GM12878 (cell line): ENCODE measurements around the gene ARL6IP5.

Experiments used
- BCL11A ChIP-seq: IDR thresholded peaks from 2 replicates; pipeline ENCODE4 v1.6.1; 2011; ENCODE audit warnings: low read depth, low read length
- ELK1 ChIP-seq: IDR thresholded peaks from 2 replicates; pipeline ENCODE4 v1.6.1; 2012; ENCODE audit warnings: low read depth, low read length, improper control_type of control experiment
- ESRRA ChIP-seq: IDR thresholded peaks from 2 replicates; pipeline ENCODE4 v1.6.1; 2012; ENCODE audit warnings: mild to moderate bottlenecking, low read length, improper control_type of control experiment
- EZH2 ChIP-seq: IDR thresholded peaks from 2 replicates; pipeline ENCODE4 v1.6.1; 2012; ENCODE audit warnings: low read depth, mild to moderate bottlenecking, control low read depth, inconsistent platforms, low read length, borderline replicate concordance; ENCODE audit not compliant: control insufficient read depth
- HDAC2 ChIP-seq: fragments of 200-600 bp; sonication (generic); IDR thresholded peaks from 2 replicates; pipeline ENCODE4 v1.6.1; 2017
- JUND ChIP-seq: IDR thresholded peaks from 2 replicates; pipeline ENCODE4 v1.6.1; 2012; ENCODE audit warnings: low read depth, mild to moderate bottlenecking, low read length, improper control_type of control experiment, moderate library complexity
- MAX ChIP-seq: IDR thresholded peaks from 2 replicates; pipeline ENCODE4 v1.6.1; 2012; ENCODE audit warnings: low read depth, low read length, improper control_type of control experiment
- NFYB ChIP-seq: IDR thresholded peaks from 2 replicates; pipeline ENCODE4 v1.6.1; 2011; ENCODE audit warnings: low read depth, mild to moderate bottlenecking, low read length, improper control_type of control experiment, moderate library complexity; ENCODE audit not compliant: insufficient read depth
- PBX3 ChIP-seq: IDR thresholded peaks from 2 replicates; pipeline ENCODE4 v1.6.1; 2011; ENCODE audit warnings: mild to moderate bottlenecking, low read depth, low read length, moderate library complexity; ENCODE audit not compliant: insufficient replicate concordance
- POLR2A ChIP-seq: IDR thresholded peaks from 2 replicates; pipeline ENCODE4 v1.6.1; 2011; ENCODE audit warnings: low read depth, mild to moderate bottlenecking, low read length
- ZBTB4 ChIP-seq: fragments of 450-650 bp; formaldehyde crosslinking; IDR thresholded peaks from 2 replicates; pipeline ENCODE4 v1.4.0; 2022; ENCODE audit warnings: mild to moderate bottlenecking, moderate library complexity
- ZZZ3 ChIP-seq: IDR thresholded peaks from 2 replicates; pipeline ENCODE4 v1.6.1; 2011; ENCODE audit warnings: low read depth; ENCODE audit not compliant: control insufficient read depth, insufficient read length
- TF ChIP-seq, protein P1 (sequence below), 3 experiments: IDR thresholded peaks in 2 of 3; conservative IDR thresholded peaks in 1 of 3; 2 replicates each; pipeline ENCODE4 v1.5.1; 2011; ENCODE audit warnings: low read depth in 3 of 3, low read length in 3 of 3, mild to moderate bottlenecking in 3 of 3, control low read depth in 2 of 3, moderate library complexity in 2 of 3, inconsistent platforms in 1 of 3, mixed read lengths in 1 of 3; ENCODE audit not compliant: control insufficient read depth in 2 of 3, insufficient read depth in 1 of 3; ENCODE audit errors: extremely low read depth in 1 of 3

- no peak for TF ChIP-seq PBX3
- TF ChIP-seq, protein P1, sequence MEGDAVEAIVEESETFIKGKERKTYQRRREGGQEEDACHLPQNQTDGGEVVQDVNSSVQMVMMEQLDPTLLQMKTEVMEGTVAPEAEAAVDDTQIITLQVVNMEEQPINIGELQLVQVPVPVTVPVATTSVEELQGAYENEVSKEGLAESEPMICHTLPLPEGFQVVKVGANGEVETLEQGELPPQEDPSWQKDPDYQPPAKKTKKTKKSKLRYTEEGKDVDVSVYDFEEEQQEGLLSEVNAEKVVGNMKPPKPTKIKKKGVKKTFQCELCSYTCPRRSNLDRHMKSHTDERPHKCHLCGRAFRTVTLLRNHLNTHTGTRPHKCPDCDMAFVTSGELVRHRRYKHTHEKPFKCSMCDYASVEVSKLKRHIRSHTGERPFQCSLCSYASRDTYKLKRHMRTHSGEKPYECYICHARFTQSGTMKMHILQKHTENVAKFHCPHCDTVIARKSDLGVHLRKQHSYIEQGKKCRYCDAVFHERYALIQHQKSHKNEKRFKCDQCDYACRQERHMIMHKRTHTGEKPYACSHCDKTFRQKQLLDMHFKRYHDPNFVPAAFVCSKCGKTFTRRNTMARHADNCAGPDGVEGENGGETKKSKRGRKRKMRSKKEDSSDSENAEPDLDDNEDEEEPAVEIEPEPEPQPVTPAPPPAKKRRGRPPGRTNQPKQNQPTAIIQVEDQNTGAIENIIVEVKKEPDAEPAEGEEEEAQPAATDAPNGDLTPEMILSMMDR (IDR thresholded peaks at IDR 0.05 in 2 of 3, conservative IDR thresholded peaks at IDR 0.05 in 1 of 3; ENCODE audit: control insufficient read depth in 2 of 3, extremely low read depth in 1 of 3, insufficient read depth in 1 of 3, low read depth in 3 of 3, low read length in 3 of 3), result peak; percentile 91 to 98 (median 95); a peak in 5 of 6 replicates
- TF ChIP-seq ELK1, result no peak
- no peak for TF ChIP-seq HDAC2
- no peak for TF ChIP-seq JUND
- TF ChIP-seq NFYB, result no peak
- TF ChIP-seq ZZZ3, result no peak
- no peak for TF ChIP-seq ZBTB4 (CRISPR knock-in tag)
- no peak for TF ChIP-seq EZH2
- TF ChIP-seq MAX, result no peak
- no peak for TF ChIP-seq BCL11A
- TF ChIP-seq ESRRA, result no peak
- TF ChIP-seq POLR2A, result no peak
Measured at GRCh38 chr3:69120879-69121464, 36.2 kb downstream of the ARL6IP5 start.
